HCT116 (cell line): ENCODE data around the gene CDH4. TPM values are rescaled to one million over a fixed set of nuclear protein-coding genes. Genes with fewer than 3 reads are reported as not detected.

Experiments used
- ATAC-seq: fragments of 200-7000 bp; cut with Tn5 transposase; 2 replicates; pipeline ENCODE4 v1.9.1; 2020; ENCODE audit warnings: mild to moderate bottlenecking, moderate library complexity
- BruUV-seq: library from RNA; stranded (reverse); fragments of 400-500 nt; replicated peaks from 2 replicates; lab custom pipeline; 2021; lab: Mats Ljungman, UMichigan
- CTCF ChIA-PET: fragments of 300-600 bp; sonication (Branson Sonifier 250); formaldehyde crosslinking; loops from one replicate; lab custom pipeline; 2021; ENCODE audit warnings: antibody characterized with exemption; lab: Charles Lee
- POLR2A ChIA-PET: fragments of 300-600, 350-600 bp; sonication (Branson Sonifier 250); formaldehyde crosslinking; loops from one replicate; lab custom pipeline; 2021; ENCODE audit warnings: antibody characterized with exemption; lab: Charles Lee
- RAD21 ChIA-PET, 2 experiments: fragments of 300-600 bp; sonication (Branson Sonifier 250); formaldehyde crosslinking; loops; one replicate each; lab custom pipeline; 2023; ENCODE audit warnings: low total read pairs in 2 of 2; ENCODE audit not compliant: uncharacterized antibody in 2 of 2, unreplicated experiment in 2 of 2, low non-redundant PET in 1 of 2; lab: Charles Lee
- DNase-seq: peaks from one replicate; pipeline ENCODE4 v3.0.0-alpha.2; 2010; ENCODE audit warnings: low read depth, low spot score
- H2AFZ ChIP-seq: fragments of 200-600 bp; shearing (Covaris generic), sonication (generic); 2 replicates; pipeline ENCODE4 v1.6.1; 2017; ENCODE audit warnings: low read depth, mixed run types, mixed read lengths, antibody characterized with exemption, low read length; ENCODE audit not compliant: poor library complexity, severe bottlenecking
- H3K27ac ChIP-seq: 2 replicates; pipeline ENCODE4 v1.5.1; 2012; ENCODE audit warnings: low read depth, low read length
- H3K27me3 ChIP-seq: fragments of 200-600 bp; sonication (generic); 2 replicates; pipeline ENCODE4 v1.6.1; 2016; ENCODE audit warnings: mixed run types, low read length, mixed read lengths; ENCODE audit not compliant: insufficient read depth
- H3K36me3 ChIP-seq, 2 experiments: fragments of 200-500 bp in 1 of 2; fragments of 200-600 bp in 1 of 2; sonication (Bioruptor generic) in 1 of 2; sonication (generic) in 1 of 2; 2 replicates each; pipeline versions ENCODE4 v1.5.1 to v1.6.1; 2014 to 2016; ENCODE audit warnings: low read length in 2 of 2, inconsistent platforms in 1 of 2, mixed read lengths in 1 of 2, mixed run types in 1 of 2; ENCODE audit not compliant: insufficient read depth in 2 of 2, control insufficient read depth in 1 of 2
- H3K4me1 ChIP-seq, 2 experiments: fragments of 200-600 bp in 1 of 2; sonication (generic) in 1 of 2; 2 replicates each; pipeline versions ENCODE4 v1.5.1 to v1.6.1; 2012 to 2017; ENCODE audit warnings: low read length in 2 of 2, inconsistent platforms in 1 of 2, mild to moderate bottlenecking in 1 of 2, mixed read lengths in 1 of 2, mixed run types in 1 of 2, moderate library complexity in 1 of 2; ENCODE audit not compliant: insufficient read depth in 2 of 2, control insufficient read depth in 1 of 2
- H3K4me2 ChIP-seq: fragments of 200-600 bp; sonication (generic); 2 replicates; pipeline ENCODE4 v1.6.1; 2017; ENCODE audit warnings: mixed run types, low read length, mixed read lengths
- H3K4me3 ChIP-seq, 2 experiments: fragments of 200-600 bp in 1 of 2; sonication (generic) in 1 of 2; replicated peaks in 1 of 2; 2 replicates each; pipeline ENCODE4 v1.5.1; 2011 to 2016; ENCODE audit warnings: low read length in 2 of 2, control low read depth in 1 of 2, low read depth in 1 of 2, mild to moderate bottlenecking in 1 of 2, mixed read lengths in 1 of 2, mixed run types in 1 of 2
- H3K79me2 ChIP-seq: fragments of 200-600 bp; sonication (generic); 2 replicates; pipeline ENCODE4 v1.6.1; 2017; ENCODE audit warnings: mild to moderate bottlenecking, mixed run types, low read length, moderate library complexity, mixed read lengths; ENCODE audit not compliant: insufficient read depth
- H3K9ac ChIP-seq: fragments of 200-600 bp; sonication (generic); 2 replicates; pipeline ENCODE4 v1.6.1; 2016; ENCODE audit warnings: low read length, mixed read lengths
- H3K9me2 ChIP-seq: fragments of 200-600 bp; sonication (generic), shearing (Covaris generic); 2 replicates; pipeline ENCODE4 v1.6.1; 2017; ENCODE audit warnings: mixed run types, mild to moderate bottlenecking, moderate library complexity; ENCODE audit not compliant: insufficient read depth
- H3K9me3 ChIP-seq, 2 experiments: fragments of 200-500 bp in 1 of 2; fragments of 200-600 bp in 1 of 2; sonication (Bioruptor generic) in 1 of 2; sonication (generic) in 1 of 2; 2 replicates each; pipeline ENCODE4 v1.6.1; 2014 to 2017; ENCODE audit warnings: low read length in 2 of 2, mixed read lengths in 2 of 2, inconsistent platforms in 1 of 2, low read depth in 1 of 2, mild to moderate bottlenecking in 1 of 2, mixed run types in 1 of 2, moderate library complexity in 1 of 2; ENCODE audit not compliant: control insufficient read depth in 1 of 2, insufficient read depth in 1 of 2
- H4K20me1 ChIP-seq: fragments of 200-600 bp; sonication (generic), shearing (Covaris generic); 2 replicates; pipeline ENCODE4 v1.6.1; 2017; ENCODE audit warnings: mixed run types, mild to moderate bottlenecking, moderate library complexity; ENCODE audit not compliant: insufficient read depth
- EGR1 ChIP-seq: IDR thresholded peaks from 2 replicates; pipeline ENCODE4 v1.6.1; 2012; ENCODE audit warnings: low read depth
- EZH2phosphoT487 ChIP-seq: fragments of 200-600 bp; IDR thresholded peaks from 2 replicates; pipeline ENCODE4 v1.6.1; 2018; ENCODE audit warnings: antibody characterized with exemption, borderline replicate concordance
- MAX ChIP-seq: IDR thresholded peaks from 2 replicates; pipeline ENCODE4 v1.6.1; 2012
- SIN3A ChIP-seq: IDR thresholded peaks from 2 replicates; pipeline ENCODE4 v1.6.1; 2012; ENCODE audit warnings: low read depth
- SRF ChIP-seq: IDR thresholded peaks from 2 replicates; pipeline ENCODE4 v1.6.1; 2012; ENCODE audit warnings: low read depth
- TCF7L2 ChIP-seq: IDR thresholded peaks from 2 replicates; pipeline ENCODE4 v1.7.0; 2011; ENCODE audit warnings: borderline replicate concordance, inconsistent platforms; ENCODE audit not compliant: insufficient read depth, insufficient read length; ENCODE audit errors: extremely low read depth
- YY1 ChIP-seq: IDR thresholded peaks from 2 replicates; pipeline ENCODE4 v1.6.1; 2011; ENCODE audit warnings: low read length, low read depth, moderate library complexity, mild to moderate bottlenecking; ENCODE audit not compliant: insufficient replicate concordance; ENCODE audit errors: extremely low read depth
- ZFX ChIP-seq: fragments of 450-650 bp; IDR thresholded peaks from 2 replicates; pipeline ENCODE4 v1.6.1; 2017
- intact Hi-C: fragments of 100-400 bp; cut with micrococcal nuclease; formaldehyde crosslinking; loops from 2 replicates; pipeline ENCODE4 v1.10.0; 2022
- total RNA-seq: library from RNA; stranded (reverse); gene quantifications from one replicate; pipeline ENCODE4 v1.2.1, GENCODE V29; 2021; ENCODE audit not compliant: unreplicated experiment
- TF ChIP-seq, protein P1 (sequence below), 3 experiments: fragments of 200-600 bp in 1 of 3; sonication (generic) in 1 of 3; IDR thresholded peaks in 2 of 3; conservative IDR thresholded peaks in 1 of 3; 2 replicates each; pipeline ENCODE4 v1.5.1; 2012 to 2017; ENCODE audit warnings: low read depth in 2 of 3, low read length in 2 of 3, antibody characterized with exemption in 1 of 3, borderline replicate concordance in 1 of 3, control low read depth in 1 of 3, mild to moderate bottlenecking in 1 of 3, mixed read lengths in 1 of 3, mixed run types in 1 of 3, moderate library complexity in 1 of 3; ENCODE audit not compliant: insufficient read depth in 1 of 3

Gene CDH4
- total RNA-seq, 1 experiment from 2014 or later = not detected

DNA sequence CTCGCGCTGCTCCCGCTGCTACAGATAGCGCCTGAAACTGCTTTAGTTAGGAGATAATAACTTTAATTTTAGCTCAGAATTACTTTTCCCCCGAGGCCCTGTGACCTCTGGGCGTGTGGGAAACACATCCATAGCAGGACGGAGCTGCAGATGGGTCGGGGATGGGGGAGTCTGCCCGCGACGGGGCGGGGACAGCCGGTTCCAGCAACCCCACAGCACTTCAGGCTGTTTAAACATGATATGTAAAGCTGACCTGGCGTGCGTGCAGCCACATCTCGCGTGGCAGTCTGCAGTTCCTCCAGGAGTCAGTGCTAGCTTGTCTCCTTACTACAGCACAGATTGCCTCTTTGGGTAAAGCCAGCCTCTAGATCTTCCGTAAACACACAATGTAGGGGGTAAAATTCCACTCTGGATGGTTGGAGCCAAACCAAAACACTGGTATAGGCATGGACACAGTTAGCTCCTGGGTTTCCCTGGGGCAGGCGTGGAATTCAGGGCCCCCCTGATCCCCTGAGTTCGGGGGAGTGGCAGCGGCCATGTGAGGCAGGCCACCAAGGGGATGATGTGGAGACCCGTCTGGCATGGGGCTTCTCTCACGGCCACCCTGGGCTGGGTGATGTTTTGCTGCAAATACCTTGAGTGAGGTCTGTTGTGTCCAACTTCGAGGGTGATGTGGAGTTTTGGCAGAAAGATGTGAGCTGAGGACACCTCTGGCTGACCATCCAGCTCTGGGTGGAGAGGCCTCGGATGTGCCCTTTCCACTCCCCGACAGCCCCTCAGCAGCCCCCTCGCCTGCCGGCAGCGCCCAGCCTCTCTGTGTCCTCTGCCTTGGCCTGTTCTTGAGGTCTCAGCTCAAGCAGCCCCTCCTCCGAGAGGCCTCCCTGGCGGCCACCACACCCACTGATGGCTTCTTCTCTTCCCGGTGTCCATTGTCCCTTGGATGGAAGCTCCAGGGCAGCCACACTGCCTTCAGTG lies 599.2 kb downstream of the CDH4 start:
- Histone ChIP-seq H3K9me3 (no peaks in the 10 kb centered on the region; a peak in 1 of 4 replicates), H3K9ac (no peak overlapping the region), H3K4me3 (no peak overlapping the region), H3K36me3 (no peaks in the 10 kb centered on the region), H3K79me2 (no peaks in the 10 kb centered on the region), H3K4me2 (no peak overlapping the region), H3K9me2 (no peaks in the 10 kb centered on the region), H2AFZ (no peak overlapping the region), H3K27me3 (0 out of 2 replicates have a peak, but pooled peaks cover 5% of the 10 kb centered on the region), H4K20me1 (no peaks in the 10 kb centered on the region), H3K4me1 (no peaks in the 10 kb centered on the region), H3K27ac (no peak overlapping the region)
- BruUV-seq = no TSS peak
- ChIA-PET POLR2A (no interaction called here), RAD21 (no interaction called here), CTCF (no interaction called here)
- intact Hi-C loops = no loop called here
- DNase-seq = no peak
- TF ChIP-seq MAX (no peak), SRF (no peak), EGR1 (no peak), SIN3A (no peak), EZH2phosphoT487 (no peak), ZFX (no peak), YY1 (no peak), TCF7L2 (no peak)
- TF ChIP-seq, protein P1, sequence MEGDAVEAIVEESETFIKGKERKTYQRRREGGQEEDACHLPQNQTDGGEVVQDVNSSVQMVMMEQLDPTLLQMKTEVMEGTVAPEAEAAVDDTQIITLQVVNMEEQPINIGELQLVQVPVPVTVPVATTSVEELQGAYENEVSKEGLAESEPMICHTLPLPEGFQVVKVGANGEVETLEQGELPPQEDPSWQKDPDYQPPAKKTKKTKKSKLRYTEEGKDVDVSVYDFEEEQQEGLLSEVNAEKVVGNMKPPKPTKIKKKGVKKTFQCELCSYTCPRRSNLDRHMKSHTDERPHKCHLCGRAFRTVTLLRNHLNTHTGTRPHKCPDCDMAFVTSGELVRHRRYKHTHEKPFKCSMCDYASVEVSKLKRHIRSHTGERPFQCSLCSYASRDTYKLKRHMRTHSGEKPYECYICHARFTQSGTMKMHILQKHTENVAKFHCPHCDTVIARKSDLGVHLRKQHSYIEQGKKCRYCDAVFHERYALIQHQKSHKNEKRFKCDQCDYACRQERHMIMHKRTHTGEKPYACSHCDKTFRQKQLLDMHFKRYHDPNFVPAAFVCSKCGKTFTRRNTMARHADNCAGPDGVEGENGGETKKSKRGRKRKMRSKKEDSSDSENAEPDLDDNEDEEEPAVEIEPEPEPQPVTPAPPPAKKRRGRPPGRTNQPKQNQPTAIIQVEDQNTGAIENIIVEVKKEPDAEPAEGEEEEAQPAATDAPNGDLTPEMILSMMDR (IDR thresholded peaks at IDR 0.05 in 2 of 3, conservative IDR thresholded peaks at IDR 0.05 in 1 of 3; ENCODE audit: borderline replicate concordance in 1 of 3, insufficient read depth in 1 of 3, low read depth in 2 of 3, low read length in 2 of 3) = no peak
- no peak for ATAC-seq
